ENCODE data around the gene ZNF546.
A peak's percentile ranks its signal among the peaks of the same experiment; 100 is the strongest.
"Not testable (repeated sequence)": the region's sequence is repeated elsewhere in the genome, so short reads cannot be mapped to it uniquely, and the experiment has no call there.

ZNF546 gene

DNA sequence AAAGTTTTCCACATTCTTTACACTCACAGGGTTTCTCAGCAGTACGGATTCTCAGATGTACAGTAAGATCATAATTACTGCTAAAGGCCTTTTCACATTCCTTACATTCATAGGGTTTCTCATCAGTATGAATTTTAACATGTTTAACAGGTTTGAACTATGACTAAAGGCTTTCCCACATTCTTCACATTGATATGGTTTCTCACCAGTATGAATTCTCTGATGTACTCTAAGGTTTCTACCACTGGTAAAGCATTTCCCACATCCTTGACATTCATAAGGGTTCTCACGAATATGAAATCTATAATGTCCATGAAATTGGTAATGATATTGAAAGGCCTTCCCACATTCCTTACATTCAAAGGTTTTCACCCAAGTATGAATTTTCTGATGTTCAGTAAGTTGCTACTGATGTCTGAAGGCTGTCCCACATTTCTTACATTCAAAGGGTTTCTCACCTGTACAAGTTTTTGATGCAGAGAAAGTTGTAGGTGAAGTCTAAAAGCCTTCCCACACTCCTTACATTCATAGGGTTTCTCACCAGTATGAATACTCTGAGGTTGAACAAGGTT is 37.2 kb downstream of the ZNF546 start:
- Histone ChIP-seq H3K27me3 (ENCODE audit: insufficient read depth, low read depth, severe bottlenecking) (no peaks in the 10 kb centered on the region), H3K27ac (no peak overlapping the region), H3K36me3 (peaks cover 10% of the 10 kb centered on the region), H3K4me3 (ENCODE audit: low read depth, low read length) (no peak overlapping the region), H3K9me3 (ENCODE audit: severe bottlenecking) (peaks cover 8% of the 10 kb centered on the region)
- TF ChIP-seq, protein P1, sequence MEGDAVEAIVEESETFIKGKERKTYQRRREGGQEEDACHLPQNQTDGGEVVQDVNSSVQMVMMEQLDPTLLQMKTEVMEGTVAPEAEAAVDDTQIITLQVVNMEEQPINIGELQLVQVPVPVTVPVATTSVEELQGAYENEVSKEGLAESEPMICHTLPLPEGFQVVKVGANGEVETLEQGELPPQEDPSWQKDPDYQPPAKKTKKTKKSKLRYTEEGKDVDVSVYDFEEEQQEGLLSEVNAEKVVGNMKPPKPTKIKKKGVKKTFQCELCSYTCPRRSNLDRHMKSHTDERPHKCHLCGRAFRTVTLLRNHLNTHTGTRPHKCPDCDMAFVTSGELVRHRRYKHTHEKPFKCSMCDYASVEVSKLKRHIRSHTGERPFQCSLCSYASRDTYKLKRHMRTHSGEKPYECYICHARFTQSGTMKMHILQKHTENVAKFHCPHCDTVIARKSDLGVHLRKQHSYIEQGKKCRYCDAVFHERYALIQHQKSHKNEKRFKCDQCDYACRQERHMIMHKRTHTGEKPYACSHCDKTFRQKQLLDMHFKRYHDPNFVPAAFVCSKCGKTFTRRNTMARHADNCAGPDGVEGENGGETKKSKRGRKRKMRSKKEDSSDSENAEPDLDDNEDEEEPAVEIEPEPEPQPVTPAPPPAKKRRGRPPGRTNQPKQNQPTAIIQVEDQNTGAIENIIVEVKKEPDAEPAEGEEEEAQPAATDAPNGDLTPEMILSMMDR (IDR thresholded peaks at IDR 0.05; ENCODE audit: low read depth, low read length): no peak
- DNase-seq: no peak

DNA sequence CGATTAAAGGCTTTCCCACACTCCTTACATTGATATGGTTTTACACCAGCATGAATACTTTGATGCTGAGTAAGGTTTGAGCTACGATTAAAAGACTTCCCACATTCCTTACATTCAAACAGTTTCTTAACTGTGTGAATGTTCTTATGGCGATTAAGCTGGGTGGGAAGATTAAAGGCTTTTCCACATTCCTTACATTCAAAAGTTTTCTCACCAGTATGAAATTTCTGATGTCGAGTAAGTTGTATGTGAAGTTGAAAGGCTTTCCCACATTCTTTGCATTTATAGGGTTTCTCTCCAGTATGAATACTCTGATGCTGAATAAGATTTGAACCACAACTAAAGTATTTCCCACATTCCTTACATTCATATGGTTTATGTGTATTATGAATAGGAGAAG is 39.1 kb downstream of the ZNF546 start:
- Histone ChIP-seq H3K27me3 (ENCODE audit: insufficient read depth, low read depth, severe bottlenecking) (no peaks in the 10 kb centered on the region), H3K9me3 (ENCODE audit: severe bottlenecking) (peaks cover 10% of the 10 kb centered on the region), H3K4me3 (ENCODE audit: low read depth, low read length) (no peak overlapping the region), H3K27ac (no peak overlapping the region), H3K36me3 (peaks cover 10% of the 10 kb centered on the region)
- no peak for DNase-seq
- TF ChIP-seq, protein P1 (IDR thresholded peaks at IDR 0.05; ENCODE audit: low read depth, low read length): no peak

DNA sequence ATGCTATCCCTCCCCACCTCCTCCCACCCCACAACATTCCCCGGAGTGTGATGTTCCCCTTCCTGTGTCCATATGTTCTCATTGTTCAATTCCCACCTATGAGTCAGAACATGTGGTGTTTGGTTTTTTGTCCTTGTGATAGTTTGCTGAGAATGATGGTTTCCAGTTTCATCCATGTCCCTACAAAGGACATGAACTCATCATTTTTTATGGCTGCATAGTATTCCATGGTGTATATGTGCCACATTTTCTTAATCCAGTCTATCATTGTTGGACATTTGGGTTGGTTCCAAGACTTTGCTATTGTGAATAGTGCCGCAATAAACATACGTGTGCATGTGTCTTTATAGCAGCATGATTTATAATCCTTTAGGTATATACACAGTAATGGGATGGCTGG is 41.2 kb downstream of the ZNF546 start:
- peaks cover 10% of the 10 kb centered on the region for H3K9me3 ChIP-seq (ENCODE audit: severe bottlenecking)
- H3K36me3 ChIP-seq: peaks cover 11% of the 10 kb centered on the region
- H3K4me3 ChIP-seq (ENCODE audit: low read depth, low read length); H3K27ac ChIP-seq; H3K27me3 ChIP-seq (ENCODE audit: insufficient read depth, low read depth, severe bottlenecking); DNase-seq: not testable (repeated sequence)

DNA sequence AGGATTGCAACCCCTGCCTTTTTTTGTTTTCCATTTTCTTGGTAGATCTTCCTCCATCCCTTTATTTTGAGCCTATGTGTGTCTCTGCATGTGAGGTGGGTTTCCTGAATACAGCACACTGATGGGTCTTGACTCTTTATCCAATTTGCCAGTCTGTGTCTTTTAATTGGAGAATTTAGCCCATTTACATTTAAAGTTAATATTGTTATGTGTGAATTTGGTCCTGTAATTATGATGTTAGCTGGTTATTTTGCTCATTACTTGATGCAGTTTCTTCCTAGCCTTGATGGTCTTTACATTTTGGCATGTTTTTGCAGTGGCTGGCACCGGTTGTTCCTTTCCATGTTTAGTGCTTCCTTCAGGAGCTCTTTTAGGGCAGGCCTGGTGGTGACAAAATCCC is 44.9 kb downstream of the ZNF546 start:
- H3K4me3 ChIP-seq (ENCODE audit: low read depth, low read length); H3K27me3 ChIP-seq (ENCODE audit: insufficient read depth, low read depth, severe bottlenecking); DNase-seq; H3K27ac ChIP-seq: not testable (repeated sequence)
- H3K9me3 ChIP-seq (ENCODE audit: severe bottlenecking): peaks cover 24% of the 10 kb centered on the region
- H3K36me3 ChIP-seq: peaks cover 37% of the 10 kb centered on the region

DNA sequence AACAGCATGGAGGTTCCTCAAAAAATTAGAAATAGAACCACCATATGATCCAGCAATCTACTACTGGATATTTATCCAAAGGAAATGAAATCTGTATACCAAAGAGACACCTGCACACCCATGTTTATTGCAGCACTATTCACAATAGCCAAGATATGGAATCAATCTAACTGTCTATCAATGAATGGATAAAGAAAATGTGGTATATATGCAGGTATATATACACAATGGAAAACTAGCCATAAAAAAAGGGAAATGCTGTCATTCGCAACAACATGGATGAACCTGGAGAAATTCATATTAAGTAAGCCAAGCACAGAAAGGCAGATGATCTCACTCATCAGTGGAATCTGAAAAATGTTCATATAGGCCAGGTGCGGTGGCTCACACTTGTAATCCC is 56.6 kb downstream of the ZNF546 start:
- Histone ChIP-seq H3K9me3 (ENCODE audit: severe bottlenecking) (no peaks in the 10 kb centered on the region), H3K4me3 (ENCODE audit: low read depth, low read length) (no peak overlapping the region), H3K36me3 (peaks cover 3% of the 10 kb centered on the region), H3K27ac (no peak overlapping the region), H3K27me3 (ENCODE audit: insufficient read depth, low read depth, severe bottlenecking) (no peaks in the 10 kb centered on the region)
- TF ChIP-seq, protein P1 (IDR thresholded peaks at IDR 0.05; ENCODE audit: low read depth, low read length): no peak
- DNase-seq: no peak

DNA sequence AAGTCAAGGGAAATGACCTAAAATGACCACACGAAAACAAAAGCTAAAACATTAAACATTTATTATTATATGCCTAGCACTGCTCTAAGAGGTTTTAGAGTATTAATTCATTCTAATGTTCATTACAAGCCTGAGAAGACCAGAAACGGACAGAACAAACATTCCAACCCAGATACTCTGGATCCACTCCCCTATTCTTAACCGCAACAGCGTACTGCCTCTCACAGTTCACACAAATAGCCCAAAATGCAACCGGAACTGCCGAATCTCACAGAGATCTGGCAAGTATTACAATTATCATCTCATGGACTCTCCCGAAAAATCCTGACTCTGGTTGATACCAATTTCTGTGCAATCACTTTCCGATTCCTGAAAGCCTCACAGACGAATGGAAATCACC is 57.8 kb downstream of the ZNF546 start:
- peaks cover 3% of the 10 kb centered on the region for H3K36me3 ChIP-seq
- H3K27me3 ChIP-seq (ENCODE audit: insufficient read depth, low read depth, severe bottlenecking): no peaks in the 10 kb centered on the region
- no peak for DNase-seq
- TF ChIP-seq, protein P1 (IDR thresholded peaks at IDR 0.05; ENCODE audit: low read depth, low read length): no peak
- H3K4me3 ChIP-seq (ENCODE audit: low read depth, low read length): peak overlapping the region; percentile 66
- H3K9me3 ChIP-seq (ENCODE audit: severe bottlenecking): peaks cover 2% of the 10 kb centered on the region
- no peak overlapping the region for H3K27ac ChIP-seq

DNA sequence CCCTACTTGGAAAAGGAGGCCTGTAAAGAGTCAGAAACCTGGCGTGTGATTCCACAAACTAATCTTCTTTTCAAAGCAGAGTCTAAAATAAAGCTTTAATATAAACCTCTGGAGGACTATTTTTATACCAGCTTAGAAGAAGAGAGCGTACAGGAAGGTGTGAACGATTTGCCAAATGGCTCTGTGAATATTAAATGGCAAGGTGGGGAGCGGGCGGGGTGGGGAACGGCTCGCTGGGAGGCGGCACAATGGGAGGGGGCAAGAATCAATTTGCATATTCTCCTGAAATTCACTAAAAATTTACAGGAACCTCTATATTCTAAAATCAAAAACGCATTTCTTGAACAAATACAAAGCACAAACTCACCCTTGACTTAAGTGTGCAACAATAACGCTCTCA is 58.2 kb downstream of the ZNF546 start:
- TF ChIP-seq, protein P1 (IDR thresholded peaks at IDR 0.05; ENCODE audit: low read depth, low read length): no peak
- no peak for DNase-seq
- no peak overlapping the region for H3K27ac ChIP-seq
- no peaks in the 10 kb centered on the region for H3K27me3 ChIP-seq (ENCODE audit: insufficient read depth, low read depth, severe bottlenecking)
- H3K4me3 ChIP-seq (ENCODE audit: low read depth, low read length): peak overlapping the region; percentile 66
- peaks cover 3% of the 10 kb centered on the region for H3K36me3 ChIP-seq
- peaks cover 2% of the 10 kb centered on the region for H3K9me3 ChIP-seq (ENCODE audit: severe bottlenecking)

All from WERI-Rb-1 (cell line).